ENCODE measurements around the gene KPTN.

KPTN gene

GRCh38 chr19:47490847-47491246 lies 6.8 kb upstream of the KPTN start:
- no peak overlapping the region for H3K27ac ChIP-seq
- no peak for TF ChIP-seq CTCF (IDR thresholded peaks at IDR 0.05)

DNA sequence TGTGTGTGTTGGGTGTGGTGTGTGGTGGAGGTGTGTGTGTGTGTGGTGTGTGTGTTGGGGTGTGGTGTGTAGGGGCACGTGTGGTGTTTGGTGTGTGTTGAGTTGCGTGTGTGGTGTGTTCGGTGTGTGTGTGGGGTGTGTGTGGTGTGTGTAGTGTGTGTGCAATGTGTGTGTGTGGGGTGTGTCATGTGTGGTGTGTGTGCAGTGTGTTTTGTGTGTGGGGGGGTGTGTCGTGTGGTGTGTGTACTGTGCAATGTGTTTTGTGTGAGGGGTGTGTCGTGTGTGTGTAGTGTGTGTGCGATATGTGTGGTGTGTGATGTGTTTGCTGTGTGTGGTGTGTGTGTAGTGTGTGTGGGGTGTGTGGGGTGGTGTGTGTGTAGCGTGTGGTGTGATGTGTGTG lies 6.0 kb upstream of the KPTN start:
- H3K27ac ChIP-seq, result no peak overlapping the region
- TF ChIP-seq ZFX (IDR thresholded peaks at IDR 0.05; ENCODE audit: borderline replicate concordance) (no peak), CTCF (IDR thresholded peaks at IDR 0.05) (no peak)

- H3K27ac ChIP-seq, result 0 out of 2 replicates have a peak overlapping the region, but pooled peaks have one; percentile 20
- no peak for TF ChIP-seq ZFX (IDR thresholded peaks at IDR 0.05; ENCODE audit: borderline replicate concordance)
- TF ChIP-seq CTCF (IDR thresholded peaks at IDR 0.05), result no peak
Observed at GRCh38 chr19:47489072-47489914, 5.3 kb upstream of the KPTN start.

DNA sequence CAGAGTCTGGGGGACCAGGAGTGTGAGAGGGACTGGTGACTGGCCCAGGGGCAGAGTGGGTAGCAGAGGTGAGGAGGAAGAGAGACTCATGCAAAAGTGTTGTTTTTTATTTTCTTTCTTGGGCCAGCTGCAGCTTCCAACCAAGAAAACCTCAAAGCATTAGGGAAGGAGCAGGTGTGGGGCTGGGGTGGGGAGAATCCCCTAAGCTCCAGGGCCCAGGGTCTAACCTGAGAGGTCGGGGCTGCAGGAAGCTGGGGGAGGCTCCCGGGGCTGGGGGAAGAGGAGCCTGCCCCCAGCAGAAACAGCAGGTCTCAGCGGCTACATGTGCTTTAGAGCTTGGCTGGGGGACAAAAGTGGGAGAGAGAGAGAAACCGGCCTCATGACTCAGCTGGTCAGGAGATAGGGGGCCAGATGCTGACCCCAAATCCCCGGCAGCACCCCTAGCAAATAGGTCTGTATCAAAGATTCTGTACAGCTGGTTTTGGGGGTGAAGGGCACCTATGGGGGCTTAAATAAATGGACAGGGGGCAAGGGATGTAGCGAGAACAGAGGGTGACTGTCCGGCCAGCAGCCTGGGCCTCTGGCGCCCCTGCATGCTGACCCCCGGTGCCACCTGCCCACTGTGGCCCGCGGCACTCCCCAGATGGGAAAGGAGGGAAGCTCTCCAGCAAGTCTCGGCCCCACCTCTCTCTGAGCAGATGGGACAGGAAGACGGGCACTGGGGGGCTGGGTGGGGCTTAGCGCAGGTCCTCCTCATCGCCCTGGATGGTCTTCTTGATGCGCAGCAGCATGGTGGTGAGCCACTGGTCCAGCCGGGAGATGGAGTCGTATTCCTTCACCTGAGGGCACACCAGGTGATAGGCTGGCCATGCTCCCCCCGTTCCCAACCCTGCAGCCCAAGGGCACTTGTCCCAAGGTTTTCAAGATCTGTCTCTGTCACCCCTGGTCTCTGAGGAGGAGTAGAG lies 3.8 kb upstream of the KPTN start:
- TF ChIP-seq ZFX (IDR thresholded peaks at IDR 0.05; ENCODE audit: borderline replicate concordance), result no peak
- no peak for TF ChIP-seq CTCF (IDR thresholded peaks at IDR 0.05)
- H3K27ac ChIP-seq, result no peak overlapping the region; the same call in 1 of the 2 replicates

- TF ChIP-seq CTCF (IDR thresholded peaks at IDR 0.05) (no peak), ZFX (IDR thresholded peaks at IDR 0.05; ENCODE audit: borderline replicate concordance) (no peak)
- H3K27ac ChIP-seq, result peak overlapping the region; percentile 87; the same call in 1 of the 2 replicates
Observed at GRCh38 chr19:47486900-47487299, 2.9 kb upstream of the KPTN start.

DNA sequence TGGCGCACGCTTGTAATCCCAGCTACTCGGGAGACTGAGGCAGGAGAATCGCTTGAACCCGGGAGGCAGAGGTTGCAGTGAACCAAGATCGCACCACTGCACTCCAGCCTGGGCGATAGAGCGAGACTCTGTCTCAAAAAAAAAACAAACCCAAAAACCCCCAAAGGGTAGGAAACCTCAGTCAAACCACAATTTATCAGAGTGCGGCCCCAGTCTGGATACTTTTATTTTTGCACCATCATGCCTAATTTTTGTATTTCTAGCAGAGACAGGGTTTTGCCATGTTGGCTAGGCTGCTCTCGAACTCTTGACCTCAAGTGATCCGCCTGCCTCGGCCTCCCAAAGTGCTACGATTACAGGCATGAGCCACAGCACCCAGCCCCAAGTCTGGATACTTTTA lies 2.2 kb upstream of the KPTN start:
- peak overlapping the region; percentile 87; the same call in 1 of the 2 replicates for H3K27ac ChIP-seq

DNA sequence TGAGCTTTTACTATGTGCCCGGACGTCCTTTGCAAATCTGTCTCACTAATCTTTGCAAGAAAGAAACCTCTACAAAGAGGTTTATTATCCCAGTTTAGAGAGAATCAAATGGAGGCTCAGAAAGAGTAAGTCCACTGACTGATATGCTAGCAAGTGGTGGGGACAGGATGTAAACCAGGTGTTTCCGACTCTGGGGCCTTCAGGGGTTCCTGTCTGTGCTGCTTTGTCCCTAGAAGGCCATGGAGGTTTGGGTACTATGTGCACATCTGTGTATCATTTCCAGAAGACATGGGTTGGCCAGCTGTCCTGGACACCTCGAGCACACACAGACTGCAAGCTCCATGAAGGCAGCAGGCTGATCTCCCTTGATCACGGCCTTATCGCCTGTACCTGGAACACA lies 1.2 kb upstream of the KPTN start:
- no peak for TF ChIP-seq CTCF (IDR thresholded peaks at IDR 0.05)
- TF ChIP-seq ZFX (IDR thresholded peaks at IDR 0.05; ENCODE audit: borderline replicate concordance), result no peak
- peak overlapping the region; percentile 87 for H3K27ac ChIP-seq
